Transverse colon (tissue), 3 donors: ENCODE data around the gene BLVRA.

ENCODE experiments used
- CTCF ChIP-seq, 5 experiments: fragments of 200-600 bp in 3 of 5; fragments of 450-650 bp in 2 of 5; sonication (generic) in 3 of 5; IDR thresholded peaks; 1 replicate in 2 of 5; 2 replicates in 3 of 5; pipeline ENCODE4 v1.5.1; 2016 to 2017; ENCODE audit warnings: antibody characterized with exemption in 5 of 5, inconsistent platforms in 3 of 5, mild to moderate bottlenecking in 2 of 5, moderate library complexity in 1 of 5
- EP300 ChIP-seq: sonication (generic); formaldehyde crosslinking; IDR thresholded peaks from one replicate; pipeline ENCODE4 v1.6.1; 2017; ENCODE audit warnings: antibody characterized with exemption, low read depth
- POLR2A ChIP-seq: fragments of 450-650 bp; IDR thresholded peaks from one replicate; pipeline ENCODE4 v1.6.1; 2016; ENCODE audit warnings: antibody characterized with exemption, mild to moderate bottlenecking, moderate library complexity

GRCh38 chr7:43761938-43762692 lies 3.6 kb downstream of the BLVRA start:
- TF ChIP-seq CTCF (IDR thresholded peaks at IDR 0.05), result no peak
- no peak for TF ChIP-seq POLR2A
- no peak for TF ChIP-seq EP300
